Measurements from ENCODE around the gene ATP6V0D1.

DNA sequence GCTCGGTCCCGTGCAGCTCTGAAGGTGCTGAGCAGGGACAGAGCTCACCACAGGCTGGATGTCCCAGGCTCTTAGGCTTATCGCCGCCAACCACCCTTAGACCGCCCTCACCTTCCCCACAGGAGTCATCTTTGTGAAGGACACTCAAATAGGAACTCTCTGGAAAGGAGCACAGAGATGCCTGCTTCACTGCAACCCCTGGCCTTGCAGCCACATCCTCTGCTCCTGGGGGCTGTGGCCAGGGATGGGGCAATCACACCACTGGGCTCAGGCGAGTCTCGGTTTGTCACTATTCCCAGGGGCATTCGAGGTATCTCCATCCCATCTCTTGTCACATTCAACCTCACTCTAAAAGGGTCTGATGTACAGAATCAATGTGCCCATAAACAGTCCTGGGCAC, 75.6 kb downstream of the ATP6V0D1 start:
- TF ChIP-seq, protein P1, sequence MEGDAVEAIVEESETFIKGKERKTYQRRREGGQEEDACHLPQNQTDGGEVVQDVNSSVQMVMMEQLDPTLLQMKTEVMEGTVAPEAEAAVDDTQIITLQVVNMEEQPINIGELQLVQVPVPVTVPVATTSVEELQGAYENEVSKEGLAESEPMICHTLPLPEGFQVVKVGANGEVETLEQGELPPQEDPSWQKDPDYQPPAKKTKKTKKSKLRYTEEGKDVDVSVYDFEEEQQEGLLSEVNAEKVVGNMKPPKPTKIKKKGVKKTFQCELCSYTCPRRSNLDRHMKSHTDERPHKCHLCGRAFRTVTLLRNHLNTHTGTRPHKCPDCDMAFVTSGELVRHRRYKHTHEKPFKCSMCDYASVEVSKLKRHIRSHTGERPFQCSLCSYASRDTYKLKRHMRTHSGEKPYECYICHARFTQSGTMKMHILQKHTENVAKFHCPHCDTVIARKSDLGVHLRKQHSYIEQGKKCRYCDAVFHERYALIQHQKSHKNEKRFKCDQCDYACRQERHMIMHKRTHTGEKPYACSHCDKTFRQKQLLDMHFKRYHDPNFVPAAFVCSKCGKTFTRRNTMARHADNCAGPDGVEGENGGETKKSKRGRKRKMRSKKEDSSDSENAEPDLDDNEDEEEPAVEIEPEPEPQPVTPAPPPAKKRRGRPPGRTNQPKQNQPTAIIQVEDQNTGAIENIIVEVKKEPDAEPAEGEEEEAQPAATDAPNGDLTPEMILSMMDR (IDR thresholded peaks at IDR 0.05; ENCODE audit: low read length), result no peak
- TF ChIP-seq EZH2 (IDR thresholded peaks at IDR 0.05; ENCODE audit: borderline replicate concordance, low read length), result no peak
